Lung (tissue), 10 donors: Measurements from ENCODE around the gene GPR179. TPM values are rescaled to one million over a fixed set of nuclear protein-coding genes. Genes with fewer than 3 reads are reported as not detected.
A peak's percentile ranks its signal among the peaks of the same experiment; 100 is the strongest.
"Not testable (repeated sequence)": the region's sequence is repeated elsewhere in the genome, so short reads cannot be mapped to it uniquely, and the experiment has no call there.

Experiments
- ATAC-seq: fragments of 200-7000 bp; cut with Tn5 transposase; one replicate; pipeline ENCODE4 v1.9.1; 2020; ENCODE audit warnings: moderate number of reproducible peaks; ENCODE audit not compliant: insufficient read depth, low FRiP score
- DNase-seq, 3 donors: peaks; one replicate each; pipeline ENCODE4 v3.0.0-alpha.2; 2013 to 2017
- H3K27ac ChIP-seq, 2 donors: one replicate each; pipeline ENCODE4 v1.5.1; 2013; ENCODE audit warnings: mild to moderate bottlenecking in 2 of 2, moderate library complexity in 2 of 2, control low read depth in 1 of 2, inconsistent platforms in 1 of 2, low read depth in 1 of 2, low read length in 1 of 2
- H3K27me3 ChIP-seq, 3 donors: one replicate each; pipeline ENCODE4 v1.5.1; 2013; ENCODE audit warnings: low read length in 2 of 3; ENCODE audit not compliant: control insufficient read depth in 3 of 3, insufficient read depth in 3 of 3
- H3K36me3 ChIP-seq, 4 donors: one replicate each; pipeline ENCODE4 v1.5.1; 2013; ENCODE audit warnings: low read length in 4 of 4, mild to moderate bottlenecking in 1 of 4, moderate library complexity in 1 of 4; ENCODE audit not compliant: control insufficient read depth in 4 of 4, insufficient read depth in 4 of 4
- H3K4me1 ChIP-seq, 5 donors: one replicate each; pipeline ENCODE4 v1.5.1; 2013; ENCODE audit warnings: low read length in 5 of 5, mild to moderate bottlenecking in 2 of 5, moderate library complexity in 1 of 5; ENCODE audit not compliant: control insufficient read depth in 5 of 5, insufficient read depth in 5 of 5
- H3K4me3 ChIP-seq: one replicate; pipeline ENCODE4 v1.5.1; 2013; ENCODE audit warnings: mild to moderate bottlenecking, control low read depth, moderate library complexity
- H3K9ac ChIP-seq, 2 donors: one replicate each; pipeline ENCODE4 v1.5.1; 2013; ENCODE audit warnings: low read length in 2 of 2, control low read depth in 1 of 2; ENCODE audit not compliant: insufficient read depth in 1 of 2
- H3K9me3 ChIP-seq, 4 donors: one replicate each; pipeline ENCODE4 v1.5.1; 2013; ENCODE audit warnings: low read length in 3 of 4, mild to moderate bottlenecking in 1 of 4, moderate library complexity in 1 of 4; ENCODE audit not compliant: control insufficient read depth in 4 of 4, insufficient read depth in 3 of 4
- WGBS, 2 donors: extraction: QIAGEN DNeasy Blood & Tissue Kit; methylation state at CpG; one replicate each; pipeline ENCODE4 v1.1.7; 2013; 5-methylcytosine and 5-hydroxymethylcytosine counted together
- polyA plus RNA-seq, 2 donors: library from polyadenylated mRNA; stranded (reverse); fragments of 200-250 nt; gene quantifications; one replicate each; pipeline ENCODE4 v1.2.1, GENCODE V29; 2013
- total RNA-seq, 2 donors: library from RNA; depleted of rRNA in 1 of 2; stranded (reverse); fragments of >200 nt in 1 of 2; gene quantifications; one replicate each; pipeline ENCODE4 v1.2.1, GENCODE V29; 2014 to 2021
- donor health status: Bipolar disorder and iron deficiency.
- donor health status: healthy.
- donor health status: DM: yes; HTN: yes; CAD: no.

The GPR179 gene
- total and polyA plus RNA-seq, 4 donors = 0.03 to 0.31 (median 0.11) TPM

DNA sequence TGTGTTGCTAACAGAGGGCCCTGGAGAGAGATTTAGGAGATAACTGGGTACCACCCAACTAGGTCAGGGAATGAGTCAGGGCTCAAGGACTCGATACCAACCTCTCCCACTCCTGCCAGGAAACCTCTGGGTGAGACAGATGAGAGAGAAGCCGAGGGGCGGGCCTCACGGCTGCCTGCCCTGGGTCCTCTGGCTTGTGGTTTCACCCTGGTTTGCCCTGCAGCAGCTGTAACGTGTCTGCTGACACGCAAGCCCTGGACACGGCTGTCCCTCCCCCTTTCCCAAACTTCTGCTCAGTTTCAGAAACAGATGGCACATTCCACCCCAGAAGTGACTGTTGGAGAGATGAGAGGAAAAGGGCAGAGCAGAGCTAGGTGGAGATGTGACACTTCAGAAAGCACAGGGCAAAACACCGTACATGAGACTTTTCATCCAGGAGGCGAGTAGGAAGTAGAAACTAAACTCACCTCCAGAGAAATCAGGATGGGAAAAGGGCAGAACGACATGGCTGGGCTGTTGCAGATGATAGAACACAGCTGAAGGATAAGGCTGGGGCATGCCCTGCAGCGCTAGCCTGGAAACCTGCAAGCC, 57.2 kb downstream of the GPR179 start:
- DNase-seq (peak; percentile 81 to 88 (median 86)), ATAC-seq (peak; percentile 86)
- not testable (repeated sequence) for H3K36me3 ChIP-seq, H3K27me3 ChIP-seq, H3K9ac ChIP-seq, H3K27ac ChIP-seq, H3K4me1 ChIP-seq, H3K4me3 ChIP-seq, H3K9me3 ChIP-seq
- 26 to 29% methylated on average over 8 of the region's 11 CpGs for WGBS, 2 donors

DNA sequence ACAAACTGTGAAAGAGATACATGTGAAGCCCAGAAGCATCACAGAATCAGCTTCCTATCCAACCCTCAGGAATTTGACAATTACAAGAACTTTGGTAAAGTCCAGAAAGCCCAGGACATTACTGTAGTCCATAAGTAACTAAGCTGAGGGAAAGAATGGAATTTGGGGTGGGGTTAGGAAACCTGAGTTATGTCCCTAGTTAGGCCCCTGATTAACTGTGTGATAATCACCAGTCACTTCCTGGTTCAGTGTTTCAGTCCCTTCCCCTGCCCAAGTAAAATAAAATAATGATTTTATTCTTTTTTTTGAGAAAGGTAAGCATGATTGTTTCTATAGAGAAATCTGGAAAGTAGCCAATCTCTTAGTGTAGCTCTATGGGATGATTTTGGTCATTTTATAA, 57.8 kb downstream of the GPR179 start:
- H3K4me3 ChIP-seq, H3K9ac ChIP-seq, H3K27ac ChIP-seq, H3K36me3 ChIP-seq, H3K27me3 ChIP-seq, ATAC-seq, H3K4me1 ChIP-seq, H3K9me3 ChIP-seq: not testable (repeated sequence)
- DNase-seq = peak in 1 of 3 donors; percentile 13

Other genes with a start within 250 kb of the GPR179 start
- not detected for gene TBC1D3E, start 216.0 kb downstream of the GPR179 start, total RNA-seq
- gene TBC1D3E, start 216.0 kb downstream of the GPR179 start, polyA plus RNA-seq = not detected
- not detected for gene TBC1D3, start 151.4 kb downstream of the GPR179 start, total RNA-seq
- gene TBC1D3, start 151.4 kb downstream of the GPR179 start, polyA plus RNA-seq = not detected
- 10 to 100 TPM; 23.4 to 36.0 TPM for gene MRPL45, start 46.8 kb downstream of the GPR179 start, total RNA-seq
- 10 to 100 TPM; 16.3 to 22.8 TPM for gene MRPL45, start 46.8 kb downstream of the GPR179 start, polyA plus RNA-seq
- gene SOCS7, start 7.9 kb upstream of the GPR179 start, total RNA-seq = 10 to 100 TPM; 12.0 to 23.6 TPM
- 1 to 10 TPM; 6.5 to 8.3 TPM for gene SOCS7, start 7.9 kb upstream of the GPR179 start, polyA plus RNA-seq
- 10 to 100 TPM; 59.2 to 91.7 TPM for gene ARHGAP23, start 84.5 kb upstream of the GPR179 start, total RNA-seq
- gene ARHGAP23, start 84.5 kb upstream of the GPR179 start, polyA plus RNA-seq = 10 to 100 TPM; 18.3 to 19.2 TPM